Measurements from ENCODE around the gene ZNF22. TPM values are rescaled to one million over a fixed set of nuclear protein-coding genes. Genes with fewer than 3 reads are reported as not detected.

The ZNF22 gene
- total and polyA plus RNA-seq, 2 of the 8 experiments (the other 6 are each of a cell fraction or from before 2014, with no cell fraction given) = 18.2 to 45.2 TPM

DNA sequence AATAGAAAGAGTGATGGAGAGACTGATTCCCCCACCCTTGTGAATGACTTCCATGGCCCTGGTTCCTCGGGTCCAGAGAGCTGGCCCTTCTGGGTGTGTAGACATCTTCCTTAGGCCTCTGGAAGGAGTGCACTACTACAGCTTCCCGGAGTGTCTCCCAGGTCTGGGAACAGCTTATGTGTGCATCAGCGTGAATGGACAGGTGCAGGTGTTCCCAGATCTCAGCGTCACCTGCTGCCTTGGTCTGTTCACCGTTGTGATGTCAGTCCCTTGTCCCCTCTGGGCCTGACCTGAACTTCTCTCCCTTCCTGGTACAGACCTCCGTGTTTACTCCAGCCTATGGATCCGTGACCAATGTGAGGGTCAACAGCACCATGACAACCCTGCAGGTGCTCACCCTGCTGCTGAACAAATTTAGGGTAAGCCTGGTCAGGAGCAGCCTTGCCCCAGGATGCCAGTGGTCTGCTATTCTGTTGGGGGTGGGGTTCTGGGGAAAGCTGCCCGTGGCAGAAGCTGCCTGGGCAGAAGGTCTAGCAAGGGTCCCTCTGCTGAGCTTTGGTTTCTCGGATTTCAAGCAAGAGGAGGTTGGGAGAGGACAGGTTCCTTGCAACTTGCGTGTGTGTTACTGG, 11.7 kb upstream of the ZNF22 start (continued):
- TF ChIP-seq CTCF (IDR thresholded peaks at IDR 0.05; ENCODE audit: control extremely low read depth in 1 of 3, insufficient read depth in 1 of 3, low read depth in 1 of 3, low read length in 3 of 3) (no peak), E2F6 (IDR thresholded peaks at IDR 0.05) (no peak), SIRT6 (IDR thresholded peaks at IDR 0.05; ENCODE audit: low read length) (no peak), RBBP5 (IDR thresholded peaks at IDR 0.05; ENCODE audit: borderline replicate concordance, low read depth, low read length) (no peak), YY1 (IDR thresholded peaks at IDR 0.05; ENCODE audit: low read depth, low read length) (no peak)
